GM12872 (cell line): Measurements from ENCODE around the gene NSD1.

ENCODE experiments used
- TF ChIP-seq, protein P1 (sequence below): IDR thresholded peaks from 3 replicates; pipeline ENCODE4 v1.5.1; 2011; ENCODE audit warnings: low read depth, mild to moderate bottlenecking, low read length, moderate library complexity; ENCODE audit not compliant: insufficient read depth

Gene NSD1

DNA sequence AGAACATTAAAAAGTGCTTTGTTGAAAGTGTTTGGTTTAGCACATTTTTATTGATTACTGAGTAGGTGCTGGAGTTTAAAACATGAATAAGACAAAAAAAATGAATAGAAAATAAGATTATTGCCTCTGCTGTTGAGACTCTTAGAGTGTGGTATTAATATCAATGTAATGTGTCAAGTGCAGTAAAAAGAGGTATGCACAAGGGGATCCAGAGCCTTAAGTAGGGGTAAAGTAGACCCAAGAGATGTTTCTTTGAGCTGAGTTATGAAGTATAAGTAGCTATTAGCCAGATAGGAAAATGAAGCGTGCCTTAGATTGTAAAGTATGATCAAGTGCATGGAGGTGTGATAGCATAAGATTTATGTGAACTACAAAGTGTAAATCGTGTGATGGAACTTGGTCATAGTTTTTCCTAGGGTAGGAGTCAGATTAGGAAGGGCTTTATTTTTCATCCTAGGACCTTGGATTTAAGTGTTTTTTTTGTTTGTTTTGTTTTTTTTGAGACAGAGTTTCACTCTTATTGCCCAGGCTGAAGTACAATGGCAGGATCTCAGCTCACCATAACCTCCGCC, 45.2 kb downstream of the NSD1 start:
- TF ChIP-seq, protein P1, sequence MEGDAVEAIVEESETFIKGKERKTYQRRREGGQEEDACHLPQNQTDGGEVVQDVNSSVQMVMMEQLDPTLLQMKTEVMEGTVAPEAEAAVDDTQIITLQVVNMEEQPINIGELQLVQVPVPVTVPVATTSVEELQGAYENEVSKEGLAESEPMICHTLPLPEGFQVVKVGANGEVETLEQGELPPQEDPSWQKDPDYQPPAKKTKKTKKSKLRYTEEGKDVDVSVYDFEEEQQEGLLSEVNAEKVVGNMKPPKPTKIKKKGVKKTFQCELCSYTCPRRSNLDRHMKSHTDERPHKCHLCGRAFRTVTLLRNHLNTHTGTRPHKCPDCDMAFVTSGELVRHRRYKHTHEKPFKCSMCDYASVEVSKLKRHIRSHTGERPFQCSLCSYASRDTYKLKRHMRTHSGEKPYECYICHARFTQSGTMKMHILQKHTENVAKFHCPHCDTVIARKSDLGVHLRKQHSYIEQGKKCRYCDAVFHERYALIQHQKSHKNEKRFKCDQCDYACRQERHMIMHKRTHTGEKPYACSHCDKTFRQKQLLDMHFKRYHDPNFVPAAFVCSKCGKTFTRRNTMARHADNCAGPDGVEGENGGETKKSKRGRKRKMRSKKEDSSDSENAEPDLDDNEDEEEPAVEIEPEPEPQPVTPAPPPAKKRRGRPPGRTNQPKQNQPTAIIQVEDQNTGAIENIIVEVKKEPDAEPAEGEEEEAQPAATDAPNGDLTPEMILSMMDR = no peak

- TF ChIP-seq, protein P1 = no peak
These were observed 45.9 kb downstream of the NSD1 start for GRCh38 chr5:177179431-177179830.

DNA sequence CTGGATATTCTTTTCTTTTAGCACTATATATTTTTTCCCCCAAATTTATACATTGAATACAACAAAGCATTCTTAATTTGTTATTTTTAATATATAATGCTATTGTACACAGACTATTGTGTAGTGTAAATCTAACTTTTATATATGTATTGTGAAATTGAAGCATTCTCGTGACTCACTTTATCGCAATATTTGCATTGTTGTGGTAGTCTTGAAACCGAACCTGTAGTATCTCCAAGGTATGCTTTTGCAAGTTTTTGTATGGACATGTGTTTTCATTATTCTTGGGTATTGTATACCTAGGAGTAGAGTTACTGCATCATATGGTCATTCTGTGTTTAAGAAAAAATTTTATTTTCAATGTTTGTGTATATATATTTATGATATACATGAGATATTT, 49.6 kb downstream of the NSD1 start:
- TF ChIP-seq, protein P1 = no peak

GRCh38 chr5:177183766-177184360, 50.3 kb downstream of the NSD1 start:
- TF ChIP-seq, protein P1 = no peak

DNA sequence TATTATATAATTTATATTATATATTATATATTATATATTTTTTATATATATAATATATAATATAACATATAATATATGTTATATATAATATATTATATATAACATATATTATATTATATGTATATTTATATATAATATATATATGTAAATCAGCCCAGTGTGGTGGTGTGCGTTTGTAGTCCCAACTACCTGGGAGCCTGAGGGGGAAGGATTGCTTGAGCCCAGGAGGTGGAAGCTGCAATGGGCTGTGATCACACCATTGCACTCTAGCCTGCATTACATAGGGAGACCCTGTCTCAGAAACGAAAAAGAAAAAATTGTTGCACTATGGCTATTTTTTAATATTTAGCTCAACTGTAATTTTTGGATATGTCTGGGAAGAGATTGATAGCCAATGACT, 52.4 kb downstream of the NSD1 start:
- TF ChIP-seq, protein P1 = no peak

- TF ChIP-seq, protein P1 = no peak
These were observed 53.1 kb downstream of the NSD1 start for GRCh38 chr5:177186645-177187044.

- TF ChIP-seq, protein P1 = no peak
These were observed 55.2 kb downstream of the NSD1 start for GRCh38 chr5:177188775-177189174.

- TF ChIP-seq, protein P1 = no peak
These were observed 55.8 kb downstream of the NSD1 start for GRCh38 chr5:177189416-177189815.
